HL-60 (cell line): ENCODE results near the gene YPEL4.

Experiments used
- DNase-seq, 2 experiments: peaks; one replicate each; pipeline ENCODE4 v3.0.0-alpha.2; 2010 to 2020; ENCODE audit warnings: low read depth in 1 of 2, low spot score in 1 of 2
- H3K27ac ChIP-seq: fragments of 250-450 bp; sonication (Bioruptor Pico); replicated peaks from 2 replicates; pipeline ENCODE4 v1.5.1; 2020; ENCODE audit warnings: mild to moderate bottlenecking, moderate library complexity
- H3K27me3 ChIP-seq: fragments of 250-450 bp; sonication (Bioruptor Pico); 2 replicates; pipeline ENCODE4 v1.5.1; 2021; ENCODE audit warnings: mild to moderate bottlenecking, moderate library complexity; ENCODE audit not compliant: insufficient read depth, poor library complexity, severe bottlenecking
- H3K4me3 ChIP-seq: replicated peaks from 2 replicates; pipeline ENCODE4 v1.5.1; 2011; ENCODE audit warnings: mild to moderate bottlenecking, control low read depth, low read length; ENCODE audit not compliant: insufficient read depth
- CTCF ChIP-seq: IDR thresholded peaks from one replicate; pipeline ENCODE4 v1.5.1; 2011; ENCODE audit warnings: low read length, control low read depth, inconsistent platforms; ENCODE audit not compliant: insufficient read depth
- GABPA ChIP-seq: IDR thresholded peaks from 2 replicates; pipeline ENCODE4 v1.6.1; 2012; ENCODE audit warnings: low read depth
- POLR2AphosphoS5 ChIP-seq: IDR thresholded peaks from 2 replicates; pipeline ENCODE4 v1.6.1; 2012; ENCODE audit warnings: low read depth
- REST ChIP-seq: IDR thresholded peaks from 2 replicates; pipeline ENCODE4 v1.6.1; 2012; ENCODE audit warnings: low read depth; ENCODE audit not compliant: insufficient replicate concordance
- SPI1 ChIP-seq: IDR thresholded peaks from 2 replicates; pipeline ENCODE4 v1.6.1; 2012; ENCODE audit warnings: low read depth, mild to moderate bottlenecking, borderline replicate concordance

The YPEL4 gene

GRCh38 chr11:57641011-57641807 lies 8.5 kb downstream of the YPEL4 start:
- peak in 1 of 2 experiments; percentile 48 for DNase-seq
- TF ChIP-seq CTCF = peak; percentile 29
- no peak for TF ChIP-seq REST
- no peak overlapping the region for H3K27ac ChIP-seq
- H3K27me3 ChIP-seq = peaks cover 3% of the 10 kb centered on the region
- H3K4me3 ChIP-seq = no peak overlapping the region

GRCh38 chr11:57640068-57640800 lies 9.5 kb downstream of the YPEL4 start:
- H3K4me3 ChIP-seq = no peak overlapping the region
- no peak overlapping the region for H3K27ac ChIP-seq
- DNase-seq = no peak
- H3K27me3 ChIP-seq = peaks cover 3% of the 10 kb centered on the region
- no peak for TF ChIP-seq REST
- no peak for TF ChIP-seq CTCF
- no peak for TF ChIP-seq POLR2AphosphoS5
- no peak for TF ChIP-seq GABPA
- no peak for TF ChIP-seq SPI1

- no peak overlapping the region for H3K27ac ChIP-seq
Measured at GRCh38 chr11:57639321-57640067, 10.2 kb downstream of the YPEL4 start.

More at GRCh38 chr11:57639321-57640067, 10.2 kb downstream of the YPEL4 start:
- no peak for DNase-seq
- Histone ChIP-seq H3K27me3 (peaks cover 3% of the 10 kb centered on the region), H3K4me3 (no peak overlapping the region)
- TF ChIP-seq SPI1 (no peak), POLR2AphosphoS5 (no peak), GABPA (no peak), REST (no peak), CTCF (no peak)
